ENCODE results near the gene DNASE1L3. TPM values are rescaled to one million over a fixed set of nuclear protein-coding genes. Genes with fewer than 3 reads are reported as not detected.

DNASE1L3 gene
- total and polyA plus RNA-seq, 2 of the 13 experiments (the other 11 are each of a cell fraction or from before 2014, with no cell fraction given) = 0.86 to 1.7 TPM

DNA sequence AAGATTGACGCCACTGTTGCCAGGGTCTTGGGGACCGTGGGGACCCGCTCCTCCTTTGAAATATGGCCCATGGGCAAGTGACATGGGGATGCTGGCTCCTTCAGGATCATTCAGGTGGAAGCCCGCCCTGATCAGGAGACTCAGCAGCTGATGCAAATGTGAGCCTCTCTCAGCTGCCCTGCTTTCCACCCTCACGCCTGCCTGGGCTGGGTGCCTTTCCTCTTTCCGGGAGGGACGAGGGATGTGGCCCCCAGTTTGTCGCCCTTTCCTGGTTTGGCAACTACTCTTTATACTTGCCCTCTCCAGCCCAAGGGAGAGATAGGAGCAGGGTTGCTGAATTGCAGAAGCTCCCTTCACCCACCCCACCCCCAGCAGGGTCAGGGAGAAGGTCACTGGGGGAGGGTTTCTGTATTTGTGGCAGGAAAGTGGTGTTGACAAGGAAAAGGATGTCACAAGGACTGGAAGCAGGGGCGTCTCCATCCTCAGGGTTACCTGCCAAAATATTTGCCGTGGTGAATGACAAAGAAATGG lies 21.8 kb downstream of the DNASE1L3 start (continued):
- TF ChIP-seq, protein P1, sequence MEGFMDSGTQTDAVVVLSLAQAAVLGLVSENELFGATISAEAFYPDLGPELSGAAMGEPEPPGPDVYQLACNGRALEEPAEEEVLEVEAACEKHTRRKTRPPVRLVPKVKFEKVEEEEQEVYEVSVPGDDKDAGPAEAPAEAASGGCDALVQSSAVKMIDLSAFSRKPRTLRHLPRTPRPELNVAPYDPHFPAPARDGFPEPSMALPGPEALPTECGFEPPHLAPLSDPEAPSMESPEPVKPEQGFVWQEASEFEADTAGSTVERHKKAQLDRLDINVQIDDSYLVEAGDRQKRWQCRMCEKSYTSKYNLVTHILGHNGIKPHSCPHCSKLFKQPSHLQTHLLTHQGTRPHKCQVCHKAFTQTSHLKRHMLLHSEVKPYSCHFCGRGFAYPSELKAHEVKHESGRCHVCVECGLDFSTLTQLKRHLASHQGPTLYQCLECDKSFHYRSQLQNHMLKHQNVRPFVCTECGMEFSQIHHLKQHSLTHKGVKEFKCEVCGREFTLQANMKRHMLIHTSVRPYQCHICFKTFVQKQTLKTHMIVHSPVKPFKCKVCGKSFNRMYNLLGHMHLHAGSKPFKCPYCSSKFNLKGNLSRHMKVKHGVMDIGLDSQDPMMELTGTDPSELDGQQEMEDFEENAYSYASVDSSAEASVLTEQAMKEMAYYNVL (CRISPR knock-in tag; IDR thresholded peaks at IDR 0.05; ENCODE audit: borderline replicate concordance) = peak; percentile 91; the same call in 1 of the 2 replicates
- TF ChIP-seq ZNF354B (CRISPR knock-in tag; IDR thresholded peaks at IDR 0.05) = 0 out of 2 replicates have a peak, but pooled peaks have one; percentile 41
- no peak for TF ChIP-seq MATR3 (CRISPR knock-in tag; IDR thresholded peaks at IDR 0.05)
- TF ChIP-seq ZNF746 (CRISPR knock-in tag; IDR thresholded peaks at IDR 0.05) = peak; percentile 90
- no peak for TF ChIP-seq KDM2A (CRISPR knock-in tag; IDR thresholded peaks at IDR 0.05; ENCODE audit: borderline replicate concordance, low read depth)
- TF ChIP-seq ZEB1 (IDR thresholded peaks at IDR 0.05; ENCODE audit: insufficient replicate concordance, low read depth) = peak; percentile 76
- no peak for TF ChIP-seq CBFB (CRISPR knock-in tag; IDR thresholded peaks at IDR 0.05)
- peak; percentile 27; the same call in 1 of the 2 replicates for TF ChIP-seq DMAP1 (CRISPR knock-in tag; IDR thresholded peaks at IDR 0.05)
- no peak for TF ChIP-seq TSC22D2 (CRISPR knock-in tag; IDR thresholded peaks at IDR 0.05; ENCODE audit: borderline replicate concordance)
- peak; percentile 27; the same call in 1 of the 2 replicates for TF ChIP-seq RAD21 (CRISPR knock-in tag; IDR thresholded peaks at IDR 0.05)
- TF ChIP-seq HDAC1 (CRISPR knock-in tag; IDR thresholded peaks at IDR 0.05) = peak; percentile 55; the same call in 1 of the 2 replicates
- peak; percentile 93 for TF ChIP-seq RXRB (CRISPR knock-in tag; IDR thresholded peaks at IDR 0.05; ENCODE audit: borderline replicate concordance)
- TF ChIP-seq ZKSCAN5 (CRISPR knock-in tag; IDR thresholded peaks at IDR 0.05) = 0 out of 2 replicates have a peak, but pooled peaks have one; percentile 70
- TF ChIP-seq MIER2 (CRISPR knock-in tag; IDR thresholded peaks at IDR 0.05) = 0 out of 2 replicates have a peak, but pooled peaks have one; percentile 16
- TF ChIP-seq AHDC1 (CRISPR knock-in tag; IDR thresholded peaks at IDR 0.05; ENCODE audit: borderline replicate concordance) = peak; percentile 78; the same call in 1 of the 2 replicates
- TF ChIP-seq PRPF4 (IDR thresholded peaks at IDR 0.05; ENCODE audit: low read depth, low read length, poor library complexity, severe bottlenecking) = peak; percentile 83
- 0 out of 2 replicates have a peak, but pooled peaks have one; percentile 49 for TF ChIP-seq NR2C2 (CRISPR knock-in tag; IDR thresholded peaks at IDR 0.05; ENCODE audit: borderline replicate concordance)
- TF ChIP-seq, protein P2, sequence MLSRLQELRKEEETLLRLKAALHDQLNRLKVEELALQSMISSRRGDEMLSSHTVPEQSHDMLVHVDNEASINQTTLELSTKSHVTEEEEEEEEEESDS (CRISPR knock-in tag; IDR thresholded peaks at IDR 0.05; ENCODE audit: borderline replicate concordance) = no peak
- TF ChIP-seq FOXA3 (CRISPR knock-in tag; IDR thresholded peaks at IDR 0.05) = peak; percentile 92
- TF ChIP-seq, protein P3, sequence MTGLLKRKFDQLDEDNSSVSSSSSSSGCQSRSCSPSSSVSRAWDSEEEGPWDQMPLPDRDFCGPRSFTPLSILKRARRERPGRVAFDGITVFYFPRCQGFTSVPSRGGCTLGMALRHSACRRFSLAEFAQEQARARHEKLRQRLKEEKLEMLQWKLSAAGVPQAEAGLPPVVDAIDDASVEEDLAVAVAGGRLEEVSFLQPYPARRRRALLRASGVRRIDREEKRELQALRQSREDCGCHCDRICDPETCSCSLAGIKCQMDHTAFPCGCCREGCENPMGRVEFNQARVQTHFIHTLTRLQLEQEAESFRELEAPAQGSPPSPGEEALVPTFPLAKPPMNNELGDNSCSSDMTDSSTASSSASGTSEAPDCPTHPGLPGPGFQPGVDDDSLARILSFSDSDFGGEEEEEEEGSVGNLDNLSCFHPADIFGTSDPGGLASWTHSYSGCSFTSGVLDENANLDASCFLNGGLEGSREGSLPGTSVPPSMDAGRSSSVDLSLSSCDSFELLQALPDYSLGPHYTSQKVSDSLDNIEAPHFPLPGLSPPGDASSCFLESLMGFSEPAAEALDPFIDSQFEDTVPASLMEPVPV (CRISPR knock-in tag; IDR thresholded peaks at IDR 0.05) = 0 out of 2 replicates have a peak, but pooled peaks have one; percentile 60
- TF ChIP-seq JUND (CRISPR knock-in tag; IDR thresholded peaks at IDR 0.05) = 0 out of 2 replicates have a peak, but pooled peaks have one; percentile 30
